ENCODE results near the gene RTEL1.
"Not testable (repeated sequence)": the region's sequence is repeated elsewhere in the genome, so short reads cannot be mapped to it uniquely, and the experiment has no call there.

The RTEL1 gene

DNA sequence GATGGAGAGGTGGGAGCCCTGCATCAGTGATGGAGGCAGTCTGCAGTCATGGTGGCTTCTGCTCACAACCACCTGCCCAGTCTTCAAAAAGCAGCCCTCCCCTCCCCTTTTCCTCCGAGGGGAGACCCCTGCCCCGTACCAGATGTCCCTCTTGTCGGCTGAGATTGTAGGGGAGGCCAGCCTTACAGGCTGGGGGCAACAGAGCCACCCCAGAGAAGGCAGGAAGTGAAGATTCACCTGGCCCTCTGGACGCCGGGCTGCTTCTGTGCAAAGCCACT is 42.9 kb downstream of the RTEL1 start:
- no peak for DNase-seq

DNA sequence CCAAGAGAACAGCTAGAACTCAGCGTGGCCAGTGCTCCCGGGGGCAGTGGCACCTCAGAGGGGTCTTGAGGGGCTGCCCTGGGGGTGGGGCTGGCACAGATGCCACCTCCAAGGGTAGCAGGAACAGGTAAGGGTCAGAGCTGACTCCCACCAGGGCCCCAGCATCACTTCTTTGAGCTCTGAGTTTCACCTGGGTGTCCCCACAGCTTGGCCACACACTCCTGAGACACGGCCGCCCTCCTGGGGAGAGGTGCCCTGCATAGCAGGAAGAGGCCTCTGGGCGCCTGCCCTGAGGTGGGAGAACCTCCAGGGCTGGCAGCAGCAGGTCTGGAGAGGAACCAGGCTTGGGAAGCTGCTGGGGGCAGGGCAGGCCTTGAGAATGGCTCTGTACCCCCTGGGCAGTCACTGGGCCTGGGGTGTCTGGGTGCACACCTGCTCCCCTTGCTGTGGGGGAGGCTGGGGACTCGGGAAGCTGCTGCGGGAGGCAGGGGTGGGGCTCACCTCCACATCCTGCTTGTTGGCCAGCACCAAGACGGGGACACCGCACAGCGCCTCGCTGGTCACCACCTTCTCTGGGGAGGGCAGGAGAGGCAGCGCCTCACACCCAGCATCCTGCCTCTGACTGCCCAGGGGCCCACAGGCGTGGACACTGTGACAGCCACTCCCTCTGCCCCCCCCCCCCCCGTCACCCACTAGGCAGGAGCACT is 43.4 kb downstream of the RTEL1 start:
- DNase-seq, result no peak

DNA sequence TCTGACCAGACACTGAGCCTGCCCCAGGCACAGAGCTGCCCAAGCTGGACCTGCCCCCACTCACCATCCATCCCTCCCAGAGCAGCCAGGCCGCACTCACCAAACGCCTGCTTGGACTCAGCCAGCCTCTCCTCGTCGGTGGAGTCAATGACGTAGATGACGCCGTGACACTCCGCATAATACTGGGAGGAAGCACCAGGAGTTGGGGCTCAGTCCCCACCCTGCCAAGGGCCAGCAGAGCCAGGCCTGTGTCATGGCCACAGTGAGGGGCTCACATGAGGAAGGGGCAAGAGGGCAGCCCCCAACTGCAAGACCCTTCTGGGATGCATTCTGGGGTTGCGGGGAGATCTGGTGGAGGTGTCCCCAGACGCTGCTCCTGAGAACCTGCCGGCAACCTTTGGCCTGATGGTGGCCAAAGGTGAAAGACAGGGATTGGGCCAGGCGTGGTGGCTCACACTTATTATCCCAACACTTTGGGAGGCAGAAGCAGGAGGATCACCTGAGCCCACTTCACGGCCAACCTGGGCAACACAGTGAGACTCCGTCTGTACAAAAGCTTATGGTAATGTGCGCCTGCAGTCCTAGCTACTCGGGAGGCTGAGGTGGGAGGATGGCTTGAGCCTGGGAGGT is 44.0 kb downstream of the RTEL1 start:
- DNase-seq, result no peak

DNA sequence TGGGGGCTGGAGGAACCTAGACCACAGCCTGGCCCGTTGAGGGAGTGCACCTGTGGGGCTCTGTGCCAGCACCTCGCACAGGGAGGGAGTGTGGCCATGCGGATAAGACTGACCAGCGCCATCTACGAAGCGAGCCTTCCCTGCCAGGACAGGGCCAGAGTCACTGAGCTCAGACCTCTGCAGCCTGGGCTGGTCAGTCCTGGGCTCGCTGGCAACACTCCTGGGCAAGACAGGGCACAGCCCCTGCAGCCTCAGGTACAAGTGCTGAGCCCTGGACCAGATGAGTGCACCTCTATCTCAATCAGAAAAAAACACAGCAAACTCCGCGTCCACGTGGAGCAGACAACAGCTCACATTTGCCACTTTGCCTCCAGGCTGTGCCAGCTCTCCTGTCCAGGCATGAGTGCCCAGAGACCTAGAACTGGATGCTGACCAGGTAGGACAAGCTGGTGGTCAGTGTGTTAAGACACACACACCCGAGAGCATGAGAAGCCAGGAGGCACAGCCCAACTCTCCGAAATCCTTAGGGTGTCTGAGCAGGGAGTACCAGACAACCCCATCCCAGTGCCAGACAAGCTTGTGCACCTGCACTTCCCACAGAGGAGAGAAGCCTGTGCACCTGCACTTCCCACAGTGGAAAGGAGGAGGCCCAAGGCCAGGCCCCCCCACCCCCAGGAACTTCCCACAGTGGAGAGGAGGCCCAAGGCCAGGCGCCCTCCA is 44.8 kb downstream of the RTEL1 start:
- no peak for DNase-seq

DNA sequence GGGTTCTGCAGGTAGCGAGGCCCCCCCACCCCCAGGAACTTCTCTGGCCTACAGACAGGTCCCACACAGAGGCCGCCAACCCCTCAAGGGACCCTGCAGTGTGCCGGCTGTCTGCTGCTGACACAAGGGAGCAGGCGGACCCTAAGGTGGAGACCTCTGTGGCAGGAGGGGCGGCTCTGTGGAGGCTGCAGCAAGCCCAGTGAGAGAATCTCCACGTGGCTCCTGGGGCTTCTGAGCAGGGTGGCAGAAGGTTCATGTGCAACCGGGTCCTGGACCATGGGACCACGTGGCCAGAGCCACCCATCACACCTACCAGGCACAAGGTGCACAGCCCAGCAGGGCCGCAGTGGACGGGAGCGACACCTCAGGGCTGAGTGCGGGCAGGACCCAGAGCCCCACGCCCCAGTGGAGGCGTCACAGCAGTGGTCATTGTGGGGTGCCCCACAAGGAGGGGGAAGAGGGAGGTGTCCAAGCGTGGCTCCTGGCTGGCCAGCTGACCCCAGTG is 45.4 kb downstream of the RTEL1 start:
- no peak for DNase-seq

DNA sequence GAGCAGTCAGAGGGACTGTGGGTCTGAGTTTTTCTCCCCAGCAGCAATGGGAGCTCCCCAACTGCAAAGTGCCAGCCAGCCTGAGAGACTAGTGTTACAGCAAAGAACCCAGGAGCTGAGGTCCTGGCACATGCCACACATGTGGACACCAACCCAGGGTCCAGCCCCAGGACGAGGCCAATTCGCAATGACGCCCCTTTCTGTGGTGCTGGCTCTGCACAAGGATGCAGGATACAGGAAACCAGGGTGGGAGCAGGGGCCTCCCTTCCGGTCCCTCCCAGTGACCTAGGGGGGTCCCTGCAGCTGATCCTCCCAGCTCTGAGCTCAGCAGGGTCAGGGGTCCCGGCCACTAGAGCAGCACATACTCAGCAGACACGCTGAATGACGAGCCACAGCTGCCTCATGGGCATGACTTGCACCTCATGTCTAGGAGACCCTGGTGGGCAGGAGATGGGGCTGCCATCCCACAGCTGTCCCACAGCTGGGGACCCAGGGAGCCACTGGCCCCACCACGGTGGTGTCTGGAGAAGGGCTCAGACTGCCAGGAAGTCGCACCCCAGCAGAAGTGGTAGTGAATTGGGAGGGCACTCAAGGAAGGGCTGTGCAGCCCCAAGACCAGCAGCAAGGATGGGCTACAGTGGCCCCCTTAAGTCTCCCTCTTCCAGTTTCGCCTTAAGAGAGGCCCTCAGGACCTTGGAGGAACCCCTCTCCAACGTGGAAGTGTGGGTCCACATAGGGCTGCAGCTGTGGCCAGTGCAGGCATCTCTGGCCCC is 46.0 kb downstream of the RTEL1 start:
- DNase-seq, result no peak

DNA sequence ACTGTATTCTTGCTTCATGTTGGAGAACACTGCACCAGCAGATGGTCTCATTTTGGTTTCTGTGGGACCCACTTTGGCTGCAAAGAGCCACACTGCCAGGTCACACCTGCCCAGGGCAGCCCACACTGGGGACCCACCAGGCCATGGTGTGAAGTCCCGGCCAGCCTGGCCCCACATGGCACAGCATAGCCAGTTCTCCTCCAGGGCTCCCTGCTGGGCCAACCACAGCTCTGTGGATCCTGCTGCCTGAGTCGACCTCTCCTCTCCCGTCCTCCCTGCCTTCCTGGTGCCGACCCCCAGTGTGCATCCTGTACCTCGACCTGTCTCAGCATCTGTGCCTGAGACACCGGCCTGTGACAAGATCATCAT is 46.6 kb downstream of the RTEL1 start:
- no peak for DNase-seq

DNA sequence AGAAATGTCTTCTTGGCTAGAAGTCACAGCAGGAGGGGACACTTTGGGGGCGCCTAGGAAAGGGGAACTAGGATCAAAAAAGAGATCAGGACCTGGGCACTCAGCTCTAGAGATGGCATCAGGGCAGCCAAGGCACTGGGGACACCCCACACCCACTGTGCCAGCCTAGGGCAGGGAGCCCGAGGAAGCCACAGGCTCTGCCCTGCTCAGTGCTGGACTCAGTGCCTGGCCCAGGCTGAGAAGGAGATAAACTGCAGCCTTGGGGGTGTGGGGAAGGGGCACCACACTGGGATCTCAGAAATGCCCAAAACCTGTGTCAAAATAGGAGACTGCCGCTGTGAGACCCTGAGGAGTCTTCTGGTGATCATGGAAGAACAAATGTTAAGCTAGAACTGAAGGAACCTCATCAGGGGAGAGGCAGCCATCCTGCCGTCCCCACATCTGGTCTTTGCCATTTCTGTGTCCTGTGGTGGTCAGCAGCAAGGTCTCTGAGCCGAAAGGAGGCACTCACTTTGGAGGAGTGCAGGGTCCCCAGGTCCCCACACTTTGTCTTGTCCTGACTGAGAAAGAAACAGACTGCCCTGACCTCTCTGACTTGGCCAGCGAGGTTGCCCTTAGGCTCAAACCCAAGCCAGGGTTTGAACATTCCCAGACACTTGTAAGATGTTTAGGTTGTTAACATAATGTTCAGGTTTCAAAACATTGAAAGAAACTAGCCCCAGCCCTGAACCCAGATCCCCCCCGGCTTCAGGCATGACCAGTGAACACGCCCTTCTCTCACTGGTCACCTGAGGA is 47.3 kb downstream of the RTEL1 start:
- DNase-seq, result no peak

DNA sequence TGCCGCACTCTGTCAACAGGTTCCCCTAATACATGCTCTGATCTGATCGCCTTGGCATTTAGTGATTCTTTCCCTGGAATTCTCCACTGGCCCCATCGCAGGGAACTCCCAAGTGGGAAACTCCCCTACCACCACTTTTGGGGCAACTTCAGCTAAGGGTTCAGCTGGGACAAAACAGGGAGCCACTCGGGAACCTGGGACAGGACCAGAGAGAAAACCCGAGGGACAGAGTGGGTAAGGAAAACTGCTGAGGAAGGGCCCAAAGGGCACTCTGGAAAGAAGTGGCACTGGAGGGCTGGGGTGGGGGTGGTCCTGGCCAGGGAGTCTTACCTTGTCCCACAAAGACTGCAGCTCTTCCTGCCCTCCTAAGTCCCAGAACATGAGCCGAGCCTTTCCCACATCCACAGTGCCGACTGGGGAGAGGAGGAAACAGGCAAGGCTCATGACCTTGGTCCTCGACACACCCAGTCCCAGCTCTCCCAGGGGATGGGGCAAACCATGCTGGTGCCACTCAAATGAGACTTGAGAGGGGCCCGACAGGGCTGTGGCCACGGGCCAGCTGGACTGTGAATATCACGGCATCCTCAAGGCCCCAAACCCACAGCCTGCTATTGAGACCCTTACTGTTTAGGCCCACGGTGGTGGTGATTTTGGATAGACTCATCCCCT is 48.0 kb downstream of the RTEL1 start:
- DNase-seq, result no peak

DNA sequence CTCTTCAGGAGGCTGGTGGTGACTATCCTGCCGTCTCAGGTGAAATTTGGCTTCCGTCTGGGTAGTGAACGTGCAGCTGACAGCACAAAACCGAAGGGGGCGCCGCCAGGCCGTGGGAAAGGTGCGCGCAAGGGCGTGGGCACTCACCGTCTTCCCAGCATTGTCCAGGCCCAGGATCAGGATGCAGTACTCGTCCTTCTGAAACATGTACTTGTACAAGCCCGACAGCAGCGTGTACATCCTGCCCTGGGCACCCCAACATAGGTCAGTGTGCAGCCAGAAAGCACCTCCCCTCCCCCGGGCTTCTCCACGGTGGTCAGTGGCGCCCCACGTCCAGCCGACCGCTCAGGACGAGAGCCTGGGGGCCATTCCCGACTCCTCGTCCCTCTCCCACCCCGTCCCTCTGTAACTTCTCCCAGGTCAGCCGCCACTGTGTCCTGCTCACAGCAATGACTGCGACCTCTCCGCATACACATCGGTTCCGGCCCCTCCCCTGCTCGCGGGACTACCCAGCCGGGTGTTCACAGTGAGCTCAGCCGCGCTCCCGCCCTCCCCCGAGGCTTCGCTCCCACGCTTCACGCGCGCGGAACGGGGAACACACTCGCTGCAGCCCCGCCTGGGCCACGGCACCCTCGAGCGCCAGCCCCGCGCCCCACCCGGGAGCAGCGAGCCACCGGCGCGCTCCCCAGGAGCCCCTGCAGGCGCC is 48.9 kb downstream of the RTEL1 start:
- no peak for DNase-seq

DNA sequence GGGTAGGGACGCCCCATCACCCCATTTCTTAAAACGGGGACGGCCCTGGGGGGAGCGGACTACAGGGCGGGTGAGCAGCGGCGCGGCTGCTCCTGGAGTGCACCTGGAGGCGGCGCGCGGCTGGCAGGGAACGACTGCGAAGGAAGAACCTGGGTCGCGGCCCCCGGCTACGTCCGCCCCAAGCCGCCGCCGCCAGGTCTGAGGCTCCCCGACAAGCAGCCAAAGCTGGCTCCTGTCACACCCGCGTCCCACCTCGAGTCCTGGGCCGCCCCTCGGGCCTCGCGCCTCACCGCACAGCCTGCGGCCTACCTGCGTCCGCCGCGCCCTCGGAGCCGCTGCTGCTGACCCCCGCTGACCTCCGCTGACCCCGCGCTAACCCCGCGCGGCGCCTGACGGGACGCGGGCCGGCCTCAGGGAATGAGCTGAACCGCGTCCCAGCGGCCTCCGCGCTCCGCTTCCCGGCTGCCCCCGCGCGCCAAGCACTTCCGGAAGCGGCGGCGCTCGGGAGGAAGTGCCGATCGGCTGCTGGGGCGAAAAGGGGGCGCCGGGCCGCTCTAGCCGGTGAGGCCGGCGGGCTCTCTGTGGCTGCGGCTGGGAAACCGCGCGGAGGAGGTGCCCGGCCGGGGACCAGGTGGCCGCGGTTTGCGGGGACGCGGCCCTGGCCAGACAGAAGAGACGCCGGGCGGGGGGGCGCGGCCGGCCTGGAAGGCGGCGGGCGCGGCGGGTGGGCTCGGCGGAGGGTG is 49.6 kb downstream of the RTEL1 start, which contains the start of the genes ARFRP1 and ZGPAT:
Gene ARFRP1, minus strand, starts transcription at position 419 of the 743 bp plus-strand sequence. CDS start 885 bp downstream, outside the sequence.
Gene ZGPAT, plus strand, starts transcription at position 482 of the 743 bp plus-strand sequence. CDS start 542 bp downstream, outside the sequence.
- DNase-seq, result peak; percentile 20

DNA sequence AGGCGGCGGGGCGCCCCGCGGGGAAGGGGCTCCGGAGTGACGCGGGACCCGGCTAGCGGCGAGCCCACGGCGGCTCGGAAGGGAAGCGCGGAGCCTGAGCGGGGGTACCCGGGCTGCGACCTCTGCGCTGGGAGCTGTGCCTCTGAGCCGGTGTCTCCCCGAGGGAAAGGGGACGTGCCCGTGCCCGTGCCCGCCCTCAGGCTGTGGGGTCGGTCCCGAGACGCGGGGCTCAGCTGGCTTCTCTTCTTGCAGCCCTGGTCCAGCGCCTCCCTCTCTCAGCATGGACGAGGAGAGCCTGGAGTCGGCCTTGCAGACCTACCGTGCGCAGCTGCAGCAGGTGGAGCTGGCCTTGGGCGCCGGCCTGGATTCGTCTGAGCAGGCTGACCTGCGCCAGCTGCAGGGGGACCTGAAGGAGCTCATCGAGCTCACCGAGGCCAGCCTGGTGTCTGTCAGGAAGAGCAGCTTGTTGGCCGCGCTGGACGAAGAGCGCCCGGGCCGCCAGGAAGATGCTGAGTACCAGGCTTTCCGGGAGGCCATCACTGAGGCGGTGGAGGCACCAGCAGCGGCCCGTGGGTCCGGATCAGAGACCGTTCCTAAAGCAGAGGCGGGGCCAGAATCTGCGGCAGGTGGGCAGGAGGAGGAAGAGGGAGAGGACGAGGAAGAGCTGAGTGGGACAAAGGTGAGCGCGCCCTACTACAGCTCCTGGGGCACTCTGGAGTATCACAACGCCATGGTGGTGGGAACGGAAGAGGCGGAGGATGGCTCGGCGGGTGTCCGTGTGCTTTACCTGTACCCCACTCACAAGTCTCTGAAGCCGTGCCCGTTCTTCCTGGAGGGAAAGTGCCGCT is 50.4 kb downstream of the RTEL1 start:
- no peak for DNase-seq

DNA sequence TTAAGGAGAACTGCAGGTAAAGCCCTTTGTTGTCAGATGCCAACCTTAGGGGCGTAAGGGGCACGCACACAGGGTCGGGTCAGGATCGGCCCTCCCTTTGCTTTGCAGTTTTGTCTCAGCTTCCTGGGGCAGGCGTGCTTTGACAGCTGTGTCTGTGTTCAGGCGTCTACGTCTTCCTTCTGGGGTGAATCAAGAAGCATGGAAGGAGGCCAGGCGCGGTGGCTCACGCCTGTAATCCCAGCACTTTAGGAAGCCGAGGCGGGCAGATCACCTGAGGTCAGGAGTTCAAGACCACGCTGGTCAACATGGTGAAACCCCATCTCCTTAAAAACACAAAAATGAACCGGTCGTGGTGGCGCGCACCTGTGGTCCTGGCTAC is 51.0 kb downstream of the RTEL1 start:
- no peak for DNase-seq

DNA sequence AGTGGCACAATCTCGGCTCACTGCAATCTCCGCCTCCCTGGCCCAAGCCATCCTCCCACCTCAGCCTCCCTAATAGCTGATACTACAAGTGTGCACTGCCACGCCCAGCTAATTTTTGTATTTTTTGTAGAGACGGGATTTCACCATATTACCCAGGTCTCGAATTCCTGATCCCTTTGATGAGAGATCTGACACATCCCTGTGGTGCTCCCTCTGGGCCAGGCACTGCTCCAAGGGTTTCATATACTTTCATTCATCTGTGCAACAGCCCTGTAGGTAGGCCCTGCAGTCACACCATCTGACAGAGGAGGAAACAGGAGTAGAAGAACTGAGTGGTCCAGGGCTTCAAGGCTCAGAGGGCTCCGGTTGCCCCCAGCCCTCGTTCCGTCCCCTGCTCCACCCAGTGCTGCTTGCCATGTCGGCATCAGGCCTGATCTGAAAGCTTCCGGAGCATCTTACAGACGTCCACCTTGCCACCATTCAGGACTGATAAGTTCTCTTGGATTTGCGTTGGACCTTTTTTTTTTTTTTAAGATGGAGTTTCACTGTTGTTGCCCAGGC is 53.1 kb downstream of the RTEL1 start:
- no peak for DNase-seq

DNA sequence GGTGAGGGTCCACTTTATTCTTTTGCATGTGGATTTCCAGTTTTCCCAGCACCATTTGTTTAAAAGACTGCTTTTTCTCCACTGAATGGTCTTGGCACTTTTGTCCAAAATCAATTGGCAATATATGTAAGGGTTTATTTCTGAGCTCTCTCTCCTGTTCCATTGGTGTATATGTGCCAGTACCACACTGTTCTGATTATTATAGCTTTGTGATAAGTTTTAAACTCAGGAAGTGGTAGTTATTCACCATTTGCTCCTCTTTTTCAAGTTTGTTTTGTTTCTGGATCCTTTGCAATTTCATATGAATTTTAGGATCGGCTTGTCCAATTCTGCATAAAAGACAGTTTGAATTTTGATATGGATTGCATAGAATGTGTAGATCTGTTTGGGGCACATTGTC is 54.1 kb downstream of the RTEL1 start:
- DNase-seq, result no peak

DNA sequence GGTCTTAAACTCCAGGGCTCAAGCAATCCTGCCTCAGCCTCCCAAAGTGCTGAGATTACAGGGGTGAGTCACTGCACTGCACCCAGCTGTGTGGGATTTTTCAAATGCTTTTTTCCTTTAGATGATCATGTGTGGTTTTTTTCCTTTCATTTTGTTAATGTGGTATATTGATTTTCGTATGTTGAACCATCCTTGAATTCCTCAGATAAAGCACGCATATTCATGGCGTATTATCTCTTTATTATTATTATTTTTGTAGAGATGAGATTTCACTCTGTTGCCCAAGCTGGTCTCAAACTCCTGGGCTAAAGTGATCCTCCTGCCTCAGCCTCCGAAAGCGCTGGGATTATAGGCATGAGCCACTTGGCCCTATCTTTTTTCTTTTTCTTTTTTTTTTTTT is 56.7 kb downstream of the RTEL1 start:
- no peak for DNase-seq

DNA sequence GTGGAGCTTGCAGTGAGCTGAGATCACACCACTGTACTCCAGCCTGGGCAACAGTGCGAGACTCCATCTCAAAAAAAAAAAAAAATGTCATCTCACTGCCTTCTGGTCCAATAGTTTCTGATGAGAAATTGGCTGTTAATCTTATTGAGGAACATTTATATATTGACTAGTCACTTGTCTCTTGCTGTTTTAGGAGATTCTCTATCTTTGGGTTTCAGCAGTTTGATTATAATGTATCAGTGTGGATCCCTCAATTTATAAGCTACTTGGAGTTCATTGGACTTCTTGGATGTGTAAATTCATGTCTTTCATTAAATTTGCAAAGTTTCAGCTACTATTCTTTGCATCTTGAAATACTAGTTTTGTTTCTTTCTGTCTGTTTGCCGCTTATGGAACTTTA is 60.9 kb downstream of the RTEL1 start:
- no peak for DNase-seq

DNA sequence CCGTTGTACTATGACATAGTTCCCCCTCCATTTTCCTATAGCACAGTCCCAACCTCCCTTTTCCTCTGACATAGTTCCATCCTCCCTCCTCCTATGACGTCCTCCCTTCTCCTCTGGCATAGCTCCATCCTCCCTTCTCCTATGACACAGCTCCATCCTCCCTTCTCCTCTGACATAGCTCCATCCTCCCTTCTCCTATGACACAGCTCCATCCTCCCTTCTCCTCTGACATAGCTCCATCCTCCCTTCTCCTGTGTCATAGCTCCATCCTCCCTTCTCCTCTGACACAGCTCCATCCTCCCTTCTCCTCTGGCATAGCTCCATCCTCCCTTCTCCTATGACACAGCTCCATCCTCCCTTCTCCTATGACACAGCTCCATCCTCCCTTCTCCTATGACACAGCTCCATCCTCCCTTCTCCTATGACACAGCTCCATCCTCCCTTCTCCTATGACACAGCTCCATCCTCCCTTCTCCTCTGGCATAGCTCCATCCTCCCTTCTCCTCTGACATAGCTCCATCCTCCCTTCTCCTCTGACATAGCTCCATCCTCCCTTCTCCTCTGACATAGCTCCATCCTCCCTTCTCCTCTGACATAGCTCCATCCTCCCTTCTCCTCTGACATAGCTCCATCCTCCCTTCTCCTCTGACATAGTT is 65.0 kb downstream of the RTEL1 start:
- not testable (repeated sequence) for DNase-seq
